Measurements from ENCODE around the gene TNFRSF4. TPM values are rescaled to one million over a fixed set of nuclear protein-coding genes. Genes with fewer than 3 reads are reported as not detected.
"Not testable (repeated sequence)": the region's sequence is repeated elsewhere in the genome, so short reads cannot be mapped to it uniquely, and the experiment has no call there.

The TNFRSF4 gene
- total RNA-seq, 2 donors from 2014 or later = 1.2 to 1.6 TPM

DNA sequence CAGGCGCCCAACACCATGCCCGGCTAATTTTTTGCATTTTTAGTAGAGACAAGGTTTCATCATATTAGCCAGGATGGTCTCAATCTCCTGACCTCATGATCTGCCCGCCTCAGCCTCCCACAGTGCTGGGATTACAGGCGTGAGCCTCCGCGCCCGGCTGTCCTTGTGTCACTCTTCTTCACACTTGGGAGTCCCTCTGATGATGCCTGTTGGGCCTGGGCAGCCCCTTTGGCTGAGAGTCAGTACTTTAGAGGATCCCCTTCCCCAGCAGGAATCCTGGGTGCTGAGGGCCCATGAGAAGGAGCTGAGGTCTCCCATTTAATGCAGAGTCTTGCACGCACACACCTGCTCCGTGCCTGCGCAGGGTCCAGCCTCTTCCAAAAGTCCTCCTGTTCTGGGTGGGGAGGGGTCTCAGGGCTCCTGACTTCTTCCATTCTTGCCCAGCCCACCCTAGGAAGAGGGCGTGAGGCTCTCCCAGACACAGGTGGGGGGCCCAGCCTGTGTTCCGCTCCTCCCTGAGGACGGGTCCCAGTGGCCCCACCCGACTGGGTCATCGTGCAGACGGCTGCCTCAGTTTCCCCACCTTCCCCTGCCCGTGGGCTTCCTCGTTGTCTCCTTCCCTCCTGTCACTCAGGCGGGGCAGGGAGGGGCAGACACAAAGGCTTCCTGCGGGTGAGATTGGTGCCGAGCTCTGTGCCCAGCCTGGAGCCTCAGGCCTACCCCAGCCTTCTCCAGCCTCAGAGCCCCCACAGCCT lies 36.3 kb downstream of the TNFRSF4 start:
- intact Hi-C loops (cut with DNase I) = no loop called here
- DNase-seq = peak; percentile 15
- ATAC-seq = no peak

DNA sequence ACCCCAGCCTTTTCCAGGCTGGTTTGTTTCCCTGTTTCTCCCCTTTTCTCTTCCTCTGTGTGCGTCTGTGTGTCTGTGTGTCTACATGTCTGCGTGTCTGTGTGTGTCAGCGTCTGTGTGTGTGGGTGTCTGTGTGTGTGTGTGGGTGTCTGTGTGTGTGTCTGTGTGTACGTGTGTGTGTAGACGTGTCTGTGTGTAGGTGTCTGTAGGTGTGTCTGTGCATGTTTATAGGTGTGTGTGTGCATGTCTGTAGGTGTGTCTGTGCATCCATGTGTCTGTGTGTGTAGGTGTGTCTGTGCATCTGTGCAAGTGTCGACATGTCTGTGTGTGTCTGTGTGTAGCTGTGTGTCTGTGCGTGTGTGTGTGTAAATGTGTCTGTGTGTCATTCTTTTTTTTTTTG lies 37.0 kb downstream of the TNFRSF4 start:
- ATAC-seq = no peak
- DNase-seq = no peak
- intact Hi-C loops (cut with DNase I) = no loop called here

DNA sequence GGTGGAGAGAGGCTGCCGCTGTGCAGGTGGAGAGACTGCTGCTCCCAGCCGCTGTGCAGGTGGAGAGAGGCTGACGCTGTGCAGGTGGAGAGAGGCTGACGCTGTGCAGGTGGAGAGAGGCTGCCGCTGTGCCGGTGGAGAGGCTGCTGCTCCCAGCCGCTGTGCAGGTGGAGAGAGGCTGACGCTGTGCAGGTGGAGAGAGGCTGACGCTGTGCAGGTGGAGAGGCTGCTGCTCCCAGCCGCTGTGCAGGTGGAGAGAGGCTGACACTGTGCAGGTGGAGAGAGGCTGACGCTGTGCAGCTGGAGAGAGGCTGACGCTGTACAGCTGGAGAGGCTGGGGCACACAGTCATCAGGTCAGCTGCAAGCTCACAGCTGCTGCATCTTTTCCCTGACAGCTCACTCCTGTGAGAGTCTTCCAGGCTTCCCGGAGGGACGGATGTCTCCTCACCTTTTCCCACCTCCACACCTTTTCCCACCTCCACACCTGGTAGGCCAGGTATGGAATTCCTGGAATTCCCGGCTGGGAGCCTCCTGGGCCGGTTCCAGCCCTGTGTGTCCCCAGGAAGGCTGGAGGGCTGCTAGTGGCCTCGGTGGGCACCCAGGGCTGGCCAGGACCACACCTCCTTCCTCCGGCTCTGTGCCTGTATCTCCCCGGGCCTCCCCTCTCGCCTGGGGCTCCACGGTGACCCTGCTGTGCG lies 37.7 kb downstream of the TNFRSF4 start:
- DNase-seq; ATAC-seq; intact Hi-C loops (cut with DNase I): not testable (repeated sequence)

DNA sequence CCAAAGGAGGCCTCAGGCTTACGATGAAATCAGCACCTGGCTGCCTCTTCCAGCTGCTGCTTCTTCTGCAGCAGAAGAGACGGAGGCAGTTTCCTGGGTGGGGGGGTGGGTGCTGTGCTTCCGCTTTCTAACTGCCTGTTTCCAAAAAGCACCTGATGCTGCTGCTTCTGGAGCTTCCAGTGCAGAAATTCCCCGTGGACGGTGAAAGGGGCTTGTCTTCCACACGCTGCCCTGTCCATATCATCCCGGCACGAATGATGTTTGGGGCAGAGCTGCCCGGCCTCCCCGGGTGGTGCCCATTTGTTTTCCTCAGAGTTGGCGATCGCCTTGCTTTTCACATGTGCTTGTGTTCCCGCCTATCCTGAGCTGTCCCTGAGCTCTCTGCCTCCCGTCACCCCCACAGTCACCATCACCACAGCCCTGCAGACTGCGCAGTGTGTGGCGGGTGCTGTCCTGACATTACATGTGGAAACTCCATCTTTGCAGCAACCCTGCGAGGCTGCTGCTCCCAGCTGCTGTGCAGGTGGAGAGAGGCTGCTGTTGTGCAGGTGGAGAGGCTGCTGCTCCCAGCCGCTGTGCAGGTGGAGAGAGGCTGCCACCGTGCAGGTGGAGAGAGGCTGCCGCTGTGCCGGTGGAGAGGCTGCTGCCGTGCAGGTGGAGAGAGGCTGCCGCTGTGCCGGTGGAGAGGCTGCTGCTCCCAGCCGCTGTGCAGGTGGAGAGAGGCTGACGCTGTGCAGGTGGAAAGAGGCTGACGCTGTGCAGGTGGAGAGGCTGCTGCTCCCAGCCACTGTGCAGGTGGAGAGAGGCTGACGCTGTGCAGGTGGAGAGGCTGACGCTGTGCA lies 38.5 kb downstream of the TNFRSF4 start:
- ATAC-seq (no peak), DNase-seq (no peak)
- intact Hi-C loops (cut with DNase I) = no loop called here

- ATAC-seq = no peak
- DNase-seq = peak; percentile 25
Measured at GRCh38 chr1:1173793-1174415, 40.0 kb downstream of the TNFRSF4 start, which contains the start of gene TTLL10. TSS of gene TTLL10 (plus strand) at chr1:1173880. CDS start at chr1:1179216, 5,336 bp downstream.

GRCh38 chr1:1173061-1173792 lies 40.7 kb downstream of the TNFRSF4 start:
- ATAC-seq (no peak), DNase-seq (no peak)
- intact Hi-C loops (cut with DNase I) = no loop called here

More at GRCh38 chr1:1173793-1174415, 40.0 kb downstream of the TNFRSF4 start, which contains the start of gene TTLL10:
- intact Hi-C loops (cut with DNase I) = no loop called here

DNA sequence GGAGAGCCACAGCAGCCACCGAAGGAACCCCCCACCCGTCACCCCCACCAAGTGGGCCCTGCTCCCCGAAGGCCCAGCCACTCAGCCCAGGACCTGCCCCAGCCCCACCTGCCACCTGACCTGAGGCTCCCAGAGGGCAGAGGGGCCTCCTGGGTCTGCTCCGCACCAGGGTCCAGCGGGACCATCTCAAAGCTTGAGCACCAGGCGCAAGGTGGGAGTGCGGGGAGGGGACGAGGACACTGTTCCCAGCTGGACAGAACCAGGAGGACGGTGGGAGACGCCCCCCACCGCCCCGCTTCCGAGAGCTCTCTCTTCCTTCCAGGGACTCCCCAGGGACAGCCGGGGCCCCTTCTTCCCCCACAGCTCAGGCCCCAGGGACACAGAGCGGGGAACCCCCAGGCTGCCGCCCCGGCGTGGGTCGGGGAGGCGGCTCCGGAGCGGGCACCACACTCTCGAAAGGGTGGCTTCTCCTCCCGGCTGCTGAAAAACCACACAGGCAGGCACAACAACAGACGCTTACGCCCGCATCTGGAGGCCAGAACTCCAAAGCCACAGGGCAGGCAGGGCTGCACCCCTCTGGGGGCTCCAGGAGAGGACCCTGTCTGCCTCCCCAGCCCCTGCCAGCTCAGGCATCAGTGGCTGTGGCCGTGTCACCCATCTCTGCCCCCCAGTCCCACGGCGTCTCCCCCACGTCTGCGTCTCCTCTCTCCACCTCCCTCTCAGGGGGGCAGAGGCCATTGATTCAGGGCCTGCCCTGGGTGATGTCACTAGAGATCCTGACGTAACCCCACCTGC lies 42.2 kb downstream of the TNFRSF4 start:
- intact Hi-C loops (cut with DNase I) = no loop called here
- DNase-seq = peak; percentile 17
- no peak for ATAC-seq

- DNase-seq (no peak), ATAC-seq (no peak)
- intact Hi-C loops (cut with DNase I) = no loop called here
Measured at GRCh38 chr1:1171161-1171545, 42.8 kb downstream of the TNFRSF4 start.

- DNase-seq (no peak), ATAC-seq (no peak)
- intact Hi-C loops (cut with DNase I) = no loop called here
Measured at GRCh38 chr1:1170215-1171091, 43.5 kb downstream of the TNFRSF4 start.

DNA sequence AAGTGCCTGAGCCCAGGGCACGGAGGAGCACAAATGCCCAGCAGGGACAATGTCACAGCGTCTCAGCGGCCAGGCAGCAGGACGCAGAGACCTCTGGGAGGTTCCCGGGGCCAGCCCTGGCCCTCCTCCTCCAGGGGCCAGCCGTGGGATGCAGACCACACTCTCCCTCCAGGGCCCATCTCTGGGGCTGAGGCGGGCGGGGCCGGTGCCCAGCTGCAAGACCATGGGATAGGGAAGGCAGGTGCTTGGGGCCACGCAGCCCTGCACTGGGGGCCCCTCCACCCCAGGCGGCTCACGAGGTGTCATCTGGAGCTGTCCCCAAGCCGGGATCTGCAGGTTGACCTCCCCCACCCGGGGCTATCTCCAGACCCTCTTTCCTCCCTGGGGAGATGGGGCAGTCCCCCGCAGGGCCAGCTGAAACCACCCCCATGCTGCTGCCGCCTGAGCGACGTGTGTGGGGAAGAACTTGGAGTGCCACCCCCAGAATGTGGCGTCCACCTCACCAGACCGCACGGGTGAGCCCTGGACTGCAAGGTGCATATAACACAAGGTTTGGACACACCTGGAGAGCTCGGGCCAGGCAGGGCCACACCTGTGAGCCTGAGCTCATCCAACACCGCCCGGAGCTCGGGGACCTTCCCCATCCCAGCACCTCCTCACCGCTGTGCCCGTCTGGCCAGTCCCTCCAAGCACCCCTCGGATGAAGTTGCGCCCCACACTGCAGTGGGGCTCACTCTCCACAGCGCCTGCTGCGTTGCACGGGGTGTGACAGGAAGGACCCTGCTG lies 44.3 kb downstream of the TNFRSF4 start:
- intact Hi-C loops (cut with DNase I) = no loop called here

DNA sequence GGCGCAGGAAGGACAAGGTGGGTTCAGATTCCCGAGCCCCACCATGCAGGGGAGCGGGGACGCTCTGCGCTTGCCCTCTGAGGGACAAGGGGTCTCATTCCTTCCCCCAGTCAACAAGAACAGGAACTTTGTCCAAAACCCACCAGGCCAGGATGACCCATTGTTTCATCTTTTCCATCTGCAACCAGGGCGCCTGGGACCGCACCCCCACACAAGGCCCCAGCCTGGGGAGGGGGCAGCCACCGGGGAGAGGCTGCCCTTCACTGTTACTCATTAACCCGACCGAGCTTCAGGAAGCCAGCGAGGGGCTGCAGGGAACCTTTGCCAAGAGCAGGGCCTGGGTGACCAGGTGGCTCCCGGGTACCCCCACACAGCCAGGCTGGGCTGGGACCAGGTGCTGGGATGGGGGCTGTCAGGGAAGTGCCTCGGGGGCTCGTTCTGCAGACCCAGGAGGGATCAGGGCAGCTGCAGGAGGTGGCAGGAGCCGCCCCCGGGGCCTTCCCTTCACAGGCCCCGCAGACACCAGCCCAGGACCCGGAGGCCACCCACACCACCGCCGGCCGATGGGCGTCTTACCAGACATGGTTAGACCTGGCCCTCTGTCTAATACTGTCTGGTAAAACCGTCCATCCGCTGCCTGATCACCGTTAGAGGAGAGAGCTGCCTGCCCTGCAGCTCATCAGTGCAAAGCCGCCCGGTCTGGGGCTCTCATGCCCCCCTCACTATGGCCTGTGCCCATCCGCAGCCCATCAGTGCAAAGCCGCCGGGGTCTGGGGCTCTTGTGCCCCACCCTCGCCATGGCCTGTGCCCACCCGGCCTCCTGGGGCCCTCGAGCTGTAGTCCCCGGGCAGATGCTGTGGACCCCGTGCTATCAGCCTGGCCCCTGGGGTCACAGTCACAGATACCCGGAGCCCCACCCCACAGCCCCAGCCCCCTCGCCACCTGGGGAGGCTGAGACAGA lies 45.2 kb downstream of the TNFRSF4 start:
- DNase-seq (peak; percentile 15), ATAC-seq (no peak)

More for the DNA sequence above, 44.3 kb downstream of the TNFRSF4 start:
- peak; percentile 11 for DNase-seq
- no peak for ATAC-seq

GRCh38 chr1:1167841-1168450 lies 46.0 kb downstream of the TNFRSF4 start:
- DNase-seq = peak; percentile 9
- intact Hi-C loops (cut with DNase I) = no loop called here

More for the DNA sequence above, 45.2 kb downstream of the TNFRSF4 start:
- intact Hi-C loops (cut with DNase I) = no loop called here

GRCh38 chr1:1167398-1167821 lies 46.5 kb downstream of the TNFRSF4 start:
- ATAC-seq (no peak), DNase-seq (no peak)
- intact Hi-C loops (cut with DNase I) = no loop called here

More at GRCh38 chr1:1167841-1168450, 46.0 kb downstream of the TNFRSF4 start:
- no peak for ATAC-seq

DNA sequence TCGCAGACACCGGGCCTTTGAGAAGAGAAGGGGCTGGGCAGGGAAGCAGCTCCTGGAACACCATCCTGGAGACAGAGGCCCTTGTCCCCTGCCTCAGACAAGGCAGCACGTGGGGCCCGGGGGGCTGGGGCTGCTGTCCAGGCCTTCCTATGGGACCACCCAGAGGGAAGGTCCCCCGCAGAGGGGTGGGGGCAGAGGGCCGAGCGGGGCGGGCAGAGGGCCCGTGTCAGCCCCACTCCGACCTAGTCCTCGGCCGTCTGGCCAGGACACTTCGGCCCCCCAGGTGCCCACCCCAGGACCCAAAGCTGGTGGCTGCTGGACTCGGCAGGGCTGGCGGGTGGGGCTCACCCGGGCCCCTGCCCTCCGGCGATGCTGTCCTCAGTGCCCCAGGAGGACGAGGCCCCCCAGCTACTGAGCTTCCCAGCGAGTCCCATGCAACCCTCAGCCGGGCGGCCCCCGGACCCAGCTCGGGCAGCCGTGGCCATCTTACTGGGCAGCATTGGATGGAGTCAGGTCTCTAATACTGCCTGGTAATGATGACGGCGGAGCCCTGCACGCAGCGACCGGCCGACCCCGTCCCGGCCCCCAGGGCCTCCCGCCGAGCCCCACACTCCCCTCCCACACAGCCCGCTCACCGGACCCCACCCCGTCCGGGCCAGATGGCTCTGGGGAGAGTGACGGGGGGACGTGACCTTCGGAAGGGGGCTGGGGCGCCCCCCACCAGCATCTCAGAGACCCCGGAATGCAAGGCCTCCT lies 47.1 kb downstream of the TNFRSF4 start:
- no peak for ATAC-seq
- intact Hi-C loops (cut with DNase I) = no loop called here
- DNase-seq = no peak

All from left cardiac atrium (tissue), 4 donors.